H1 (cell line): ENCODE data around the gene CEACAM21. TPM values are rescaled to one million over a fixed set of nuclear protein-coding genes. Genes with fewer than 3 reads are reported as not detected.

Experiments used
- CTCF ChIA-PET: fragments of 300-600 bp; sonication (Branson Sonifier 250); formaldehyde crosslinking; loops from one replicate; lab custom pipeline; 2021; ENCODE audit not compliant: partially characterized antibody; lab: Charles Lee
- POLR2A ChIA-PET: fragments of 300-600 bp; sonication (Branson Sonifier 250); formaldehyde crosslinking; loops from one replicate; lab custom pipeline; 2021; ENCODE audit warnings: inconsistent platforms; ENCODE audit not compliant: partially characterized antibody; lab: Charles Lee
- DNase-seq, 2 experiments: peaks; one replicate each; pipeline versions ENCODE4 v3.0.0 to v3.0.0-alpha.2; 2010 to 2022; ENCODE audit warnings: low spot score in 2 of 2, low read depth in 1 of 2, mixed read lengths in 1 of 2
- FAIRE-seq: peaks from 2 replicates; lab custom pipeline; 2011; peaks lifted over from hg19 to GRCh38; lab: Jason Lieb, UNC
- H2AFZ ChIP-seq: 2 replicates; pipeline ENCODE4 v1.8.1; 2012; ENCODE audit warnings: low read length, inconsistent platforms
- H2AK5ac ChIP-seq: 2 replicates; pipeline ENCODE4 v1.6.1; 2013; ENCODE audit warnings: low read depth, low read length
- H2BK120ac ChIP-seq: replicated peaks from 2 replicates; pipeline ENCODE3; 2013; ENCODE audit warnings: low read depth, low read length, inconsistent platforms
- H2BK12ac ChIP-seq: 2 replicates; pipeline ENCODE4 v1.6.1; 2013; ENCODE audit warnings: low read depth, low read length
- H2BK15ac ChIP-seq: 2 replicates; pipeline ENCODE4 v1.6.1; 2013; ENCODE audit warnings: low read length
- H2BK20ac ChIP-seq: 2 replicates; pipeline ENCODE4 v1.6.1; 2013; ENCODE audit warnings: low read length
- H2BK5ac ChIP-seq: 2 replicates; pipeline ENCODE4 v1.6.1; 2013; ENCODE audit warnings: low read depth, low read length
- H3K14ac ChIP-seq: 2 replicates; pipeline ENCODE4 v1.6.1; 2013; ENCODE audit warnings: inconsistent platforms; ENCODE audit not compliant: insufficient read length
- H3K18ac ChIP-seq: 2 replicates; pipeline ENCODE4 v1.6.1; 2013; ENCODE audit warnings: low read length; ENCODE audit errors: extremely low read depth
- H3K23ac ChIP-seq: 2 replicates; pipeline ENCODE4 v1.6.1; 2013; ENCODE audit warnings: inconsistent platforms; ENCODE audit not compliant: insufficient read length
- H3K23me2 ChIP-seq: 2 replicates; pipeline ENCODE4 v1.6.1; 2013; ENCODE audit warnings: low read depth, low read length
- H3K27ac ChIP-seq: 2 replicates; pipeline ENCODE4 v1.6.1; 2011; ENCODE audit warnings: low read depth, low read length, inconsistent platforms
- H3K27me3 ChIP-seq, 4 experiments: replicated peaks in 1 of 4; 1 replicate in 1 of 4; 2 replicates in 3 of 4; pipeline versions ENCODE4 v1.6.1 to v1.8.1; 2011 to 2013; ENCODE audit warnings: low read length in 3 of 4, mild to moderate bottlenecking in 3 of 4, inconsistent platforms in 2 of 4, mixed read lengths in 2 of 4, moderate library complexity in 1 of 4; ENCODE audit not compliant: control insufficient read depth in 3 of 4, insufficient read depth in 3 of 4; ENCODE audit errors: extremely low read depth in 1 of 4
- H3K36me3 ChIP-seq, 4 experiments: 2 replicates each; pipeline versions ENCODE4 v1.6.1 to v1.8.1; 2011 to 2013; ENCODE audit warnings: mild to moderate bottlenecking in 4 of 4, low read length in 3 of 4, moderate library complexity in 2 of 4, control low read depth in 1 of 4, inconsistent platforms in 1 of 4; ENCODE audit not compliant: insufficient read depth in 4 of 4, control insufficient read depth in 2 of 4
- H3K4ac ChIP-seq: replicated peaks from 2 replicates; pipeline ENCODE3; 2013; ENCODE audit warnings: low read length, low read depth, mixed read lengths, inconsistent platforms; ENCODE audit not compliant: insufficient read length
- H3K4me1 ChIP-seq, 4 experiments: replicated peaks in 1 of 4; 1 replicate in 1 of 4; 2 replicates in 3 of 4; pipeline versions ENCODE4 v1.6.1 to v1.8.1; 2011 to 2013; ENCODE audit warnings: low read length in 3 of 4, inconsistent platforms in 2 of 4, mixed read lengths in 1 of 4; ENCODE audit not compliant: insufficient read depth in 4 of 4, control insufficient read depth in 3 of 4
- H3K4me2 ChIP-seq, 2 experiments: 2 replicates each; pipeline versions ENCODE4 v1.6.1 to v1.8.1; 2011 to 2013; ENCODE audit warnings: low read depth in 2 of 2, low read length in 2 of 2, control low read depth in 1 of 2, inconsistent platforms in 1 of 2, mild to moderate bottlenecking in 1 of 2; ENCODE audit not compliant: insufficient read depth in 1 of 2
- H3K4me3 ChIP-seq, 4 experiments: fragments of 200-600, 300-600 bp in 1 of 4; sonication (generic), shearing (Covaris generic), sonication (Bioruptor Twin) in 1 of 4; 2 replicates each; pipeline versions ENCODE4 v1.5.1 to v1.8.1; 2011 to 2016; ENCODE audit warnings: low read length in 4 of 4, low read depth in 3 of 4, control low read depth in 2 of 4, inconsistent platforms in 2 of 4, mild to moderate bottlenecking in 2 of 4, mixed read lengths in 1 of 4, moderate library complexity in 1 of 4; ENCODE audit not compliant: insufficient read depth in 2 of 4; ENCODE audit errors: extremely low read depth in 1 of 4
- H3K56ac ChIP-seq: replicated peaks from 2 replicates; pipeline ENCODE3; 2013; ENCODE audit warnings: low read depth, mild to moderate bottlenecking, mixed read lengths, low read length, inconsistent platforms; ENCODE audit not compliant: insufficient read length
- H3K79me1 ChIP-seq: 2 replicates; pipeline ENCODE4 v1.6.1; 2013; ENCODE audit warnings: low read depth, low read length, control low read depth
- H3K79me2 ChIP-seq, 2 experiments: 2 replicates each; pipeline versions ENCODE4 v1.6.1 to v1.8.1; 2012 to 2013; ENCODE audit warnings: low read length in 2 of 2, mild to moderate bottlenecking in 2 of 2, inconsistent platforms in 1 of 2; ENCODE audit not compliant: insufficient read depth in 2 of 2, control insufficient read depth in 1 of 2
- H3K9ac ChIP-seq, 4 experiments: replicated peaks in 1 of 4; 1 replicate in 1 of 4; 2 replicates in 3 of 4; pipeline versions ENCODE4 v1.6.1 to v1.8.1; 2011 to 2013; ENCODE audit warnings: low read depth in 3 of 4, low read length in 3 of 4, control low read depth in 2 of 4, mild to moderate bottlenecking in 2 of 4, moderate library complexity in 2 of 4, inconsistent platforms in 1 of 4; ENCODE audit errors: extremely low read depth in 1 of 4
- H3K9me3 ChIP-seq, 2 experiments: 2 replicates each; pipeline versions ENCODE4 v1.6.1 to v1.8.1; 2012 to 2013; ENCODE audit warnings: mild to moderate bottlenecking in 2 of 2, moderate library complexity in 2 of 2, control low read depth in 1 of 2, inconsistent platforms in 1 of 2, low read depth in 1 of 2, low read length in 1 of 2, mixed read lengths in 1 of 2; ENCODE audit not compliant: insufficient read depth in 2 of 2
- H4K20me1 ChIP-seq, 2 experiments: replicated peaks in 1 of 2; 2 replicates each; pipeline versions ENCODE3 to v1.8.1; 2011 to 2013; ENCODE audit warnings: inconsistent platforms in 2 of 2, low read length in 2 of 2, mild to moderate bottlenecking in 1 of 2; ENCODE audit not compliant: insufficient read depth in 2 of 2, control insufficient read depth in 1 of 2
- H4K5ac ChIP-seq: 2 replicates; pipeline ENCODE4 v1.6.1; 2013; ENCODE audit warnings: low read length, low read depth, mixed read lengths, inconsistent platforms; ENCODE audit not compliant: insufficient read length
- H4K8ac ChIP-seq: 2 replicates; pipeline ENCODE4 v1.8.0; 2013; ENCODE audit warnings: mild to moderate bottlenecking, moderate library complexity, low read length, inconsistent platforms; ENCODE audit not compliant: insufficient read depth; ENCODE audit errors: extremely low read depth
- H4K91ac ChIP-seq: replicated peaks from 2 replicates; pipeline ENCODE3; 2013; ENCODE audit warnings: low read length, mixed read lengths, inconsistent platforms; ENCODE audit not compliant: insufficient read length
- CHD2 ChIP-seq: IDR thresholded peaks from 2 replicates; pipeline ENCODE4 v1.6.1; 2012; ENCODE audit warnings: low read length, improper control_type of control experiment
- CTBP2 ChIP-seq: IDR thresholded peaks from 2 replicates; pipeline ENCODE4 v1.7.0; 2011; ENCODE audit warnings: borderline replicate concordance, mild to moderate bottlenecking, moderate library complexity, mixed read lengths, low read length; ENCODE audit not compliant: insufficient read depth, insufficient read length
- FOSL1 ChIP-seq: IDR thresholded peaks from 2 replicates; pipeline ENCODE4 v1.6.1; 2011; ENCODE audit warnings: mild to moderate bottlenecking, low read depth, low read length, moderate library complexity; ENCODE audit not compliant: insufficient read depth
- KDM4A ChIP-seq: IDR thresholded peaks from one replicate; pipeline ENCODE4 v1.7.1; 2012; ENCODE audit warnings: low read depth, mild to moderate bottlenecking, moderate library complexity, low read length, inconsistent platforms; ENCODE audit not compliant: severe bottlenecking
- KDM5A ChIP-seq: fragments of 200-600 bp; IDR thresholded peaks from 2 replicates; pipeline ENCODE4 v1.7.1; 2012; ENCODE audit warnings: mild to moderate bottlenecking, low read length, inconsistent platforms, mixed read lengths
- MAFK ChIP-seq: IDR thresholded peaks from 2 replicates; pipeline ENCODE4 v1.6.1; 2012; ENCODE audit warnings: low read depth, mild to moderate bottlenecking, improper control_type of control experiment, low read length
- MAX ChIP-seq: IDR thresholded peaks from 2 replicates; pipeline ENCODE4 v1.6.1; 2012; ENCODE audit warnings: inconsistent platforms
- NANOG ChIP-seq: IDR thresholded peaks from 2 replicates; pipeline ENCODE4 v1.6.1; 2011; ENCODE audit warnings: low read length, low read depth, mild to moderate bottlenecking, inconsistent platforms; ENCODE audit not compliant: insufficient read depth, poor library complexity, severe bottlenecking
- POU5F1 ChIP-seq: IDR thresholded peaks from 2 replicates; pipeline ENCODE4 v1.6.1; 2011; ENCODE audit warnings: low read depth, mild to moderate bottlenecking, low read length, moderate library complexity
- RNF2 ChIP-seq: fragments of 200-900, 300-1000 bp; sonication (generic); IDR thresholded peaks from 2 replicates; pipeline ENCODE4 v1.7.1; 2016; ENCODE audit warnings: borderline replicate concordance, low read depth, mild to moderate bottlenecking, antibody characterized with exemption, low read length; ENCODE audit not compliant: poor library complexity, severe bottlenecking; ENCODE audit errors: missing control alignments
- SAP30 ChIP-seq: fragments of 300-600 bp; sonication (generic); IDR thresholded peaks from 2 replicates; pipeline ENCODE4 v1.7.1; 2012; ENCODE audit warnings: low read length, moderate library complexity, mild to moderate bottlenecking, inconsistent platforms; ENCODE audit not compliant: insufficient read depth, insufficient replicate concordance
- TEAD4 ChIP-seq: IDR thresholded peaks from 2 replicates; pipeline ENCODE4 v1.6.1; 2012; ENCODE audit warnings: low read depth, low read length, inconsistent platforms, mixed read lengths
- YY1 ChIP-seq: IDR thresholded peaks from 2 replicates; pipeline ENCODE4 v1.6.1; 2011; ENCODE audit warnings: low read depth, mild to moderate bottlenecking, low read length
- WGBS, 2 experiments: shearing (Covaris generic) in 1 of 2; methylation state at CpG; one replicate each; pipeline versions ENCODE4 v1.1.6 to v1.1.7; 2013 to 2015; ENCODE audit warnings: low lambda C conversion rate in 2 of 2, mixed read lengths in 2 of 2, inconsistent platforms in 1 of 2, low coverage in 1 of 2, missing lambda C conversion rate in 1 of 2; ENCODE audit not compliant: insufficient replicate concordance in 2 of 2, insufficient coverage in 1 of 2, insufficient read length in 1 of 2; ENCODE audit errors: extremely low coverage in 1 of 2, missing lambda C conversion rate in 1 of 2; 5-methylcytosine and 5-hydroxymethylcytosine counted together
- polyA plus RNA-seq, 7 experiments: library from polyadenylated mRNA; depleted of rRNA in 3 of 7; stranded (reverse) in 5 of 7; unstranded in 2 of 7; fragments of >200 nt in 5 of 7; fragments of 200-250 nt in 2 of 7; gene quantifications; 1 replicate in 5 of 7; 2 replicates in 1 of 7; 4 replicates in 1 of 7; pipeline versions ENCODE4 v1.2.1 to v1.2.3, GENCODE V29; 2011 to 2013; ENCODE audit warnings: missing spikeins in 2 of 7, mixed read lengths in 2 of 7
- total RNA-seq: library from RNA; stranded (reverse); fragmentation: NEBNext Ultra II Directional; extraction: Animal tissue kit (Norgen Biotek cat#: 25700); gene quantifications from 2 replicates; pipeline ENCODE4 v1.2.1, GENCODE V29; 2021

The CEACAM21 gene
- total and polyA plus RNA-seq, 2 of the 8 experiments (the other 6 are each of a cell fraction or from before 2014, with no cell fraction given): not detected

- no peak overlapping the region for H2BK12ac ChIP-seq
- no peaks in the 10 kb centered on the region for H3K36me3 ChIP-seq
- no peak overlapping the region for H3K23ac ChIP-seq
- H2AFZ ChIP-seq: no peak overlapping the region
- H4K8ac ChIP-seq: no peak overlapping the region
- no peaks in the 10 kb centered on the region for H3K79me1 ChIP-seq
- peaks cover 4 to 21% of the 10 kb centered on the region in 2 experiments; a peak in 2 of 4 replicates for H3K9me3 ChIP-seq
- POLR2A ChIA-PET: interaction anchor here (1.0 kb wide), 1 partner anchor 9 kb away, joined by 3 read pairs; no protein-coding TSS in a partner anchor
- H2BK20ac ChIP-seq: no peak overlapping the region
- no peak overlapping the region for H3K4me3 ChIP-seq
- no peak overlapping the region for H3K4ac ChIP-seq
- H4K20me1 ChIP-seq: no peaks in the 10 kb centered on the region
- H3K9ac ChIP-seq: no peak overlapping the region
- H3K14ac ChIP-seq: no peak overlapping the region
- no peak overlapping the region for H4K91ac ChIP-seq
- H2BK15ac ChIP-seq: no peak overlapping the region
- no peak overlapping the region for H2BK5ac ChIP-seq
- peaks cover 4% of the 10 kb centered on the region; the same call in 1 of the 2 replicates for H3K23me2 ChIP-seq
- H3K27ac ChIP-seq: no peak overlapping the region
- H2AK5ac ChIP-seq: no peak overlapping the region
- H2BK120ac ChIP-seq: no peak overlapping the region
- CTCF ChIA-PET: interaction anchor here (1.0 to 4.8 kb wide), 8 partner anchors 8 to 195 kb away, joined by 3 to 34 read pairs (median 4); no protein-coding TSS in a partner anchor
- no peak overlapping the region; a peak in 1 of 4 replicates for H3K4me2 ChIP-seq
- FAIRE-seq: no peak
- no peak overlapping the region for H3K56ac ChIP-seq
- peaks cover 0 to 5% (median 0%) of the 10 kb centered on the region in 4 experiments; a peak in 1 of 7 replicates for H3K4me1 ChIP-seq
- H3K79me2 ChIP-seq: no peaks in the 10 kb centered on the region
- no peak overlapping the region for H4K5ac ChIP-seq
- no peak for DNase-seq
- H3K18ac ChIP-seq: no peak overlapping the region
- WGBS, 2 experiments: 70% methylated on average over 4 of the region's 4 CpGs; no CpG with 5 or more reads in 1 of the 2 experiments
- no peaks in the 10 kb centered on the region for H3K27me3 ChIP-seq
- TF ChIP-seq MAFK (no peak), POU5F1 (no peak), KDM5A (no peak), YY1 (no peak), RNF2 (no peak), CHD2 (no peak), MAX (no peak), FOSL1 (no peak), KDM4A (no peak), NANOG (no peak), CTBP2 (no peak), SAP30 (no peak), TEAD4 (no peak)
Observed at GRCh38 chr19:41548047-41548446, 27.9 kb upstream of the CEACAM21 start.
